Mesodermal cell (in vitro differentiated cells): ENCODE measurements around the gene ITPRID1.

Source experiments
- H3K27ac ChIP-seq: 2 replicates; pipeline ENCODE4 v1.7.0; 2013; ENCODE audit warnings: mild to moderate bottlenecking, low read depth, low read length, moderate library complexity; ENCODE audit not compliant: severe bottlenecking
- H3K36me3 ChIP-seq: 2 replicates; pipeline ENCODE4 v1.7.1; 2013; ENCODE audit warnings: mild to moderate bottlenecking, low read length, moderate library complexity; ENCODE audit not compliant: control insufficient read depth, insufficient read depth
- H3K4me1 ChIP-seq: one replicate; pipeline ENCODE4 v1.7.1; 2013; ENCODE audit warnings: mild to moderate bottlenecking, low read length; ENCODE audit not compliant: insufficient read depth, control insufficient read depth, poor library complexity, severe bottlenecking
- H3K4me3 ChIP-seq: 2 replicates; pipeline ENCODE4 v1.7.0; 2013; ENCODE audit warnings: low read length, control low read depth, mild to moderate bottlenecking; ENCODE audit not compliant: insufficient read depth, poor library complexity, severe bottlenecking; ENCODE audit errors: extremely low read depth
- H3K9me3 ChIP-seq: 2 replicates; pipeline ENCODE4 v1.7.1; 2013; ENCODE audit warnings: mild to moderate bottlenecking, low read length, moderate library complexity; ENCODE audit not compliant: control insufficient read depth
- WGBS, 2 experiments: methylation state at CpG; one replicate each; pipeline ENCODE4 v1.1.5; 2013; ENCODE audit warnings: missing lambda C conversion rate in 2 of 2; ENCODE audit not compliant: insufficient coverage in 2 of 2; 5-methylcytosine and 5-hydroxymethylcytosine counted together

The ITPRID1 gene

GRCh38 chr7:31664890-31665289 lies 151.0 kb downstream of the ITPRID1 start:
- no peak overlapping the region for H3K27ac ChIP-seq
- H3K4me3 ChIP-seq: no peak overlapping the region
- no peaks in the 10 kb centered on the region for H3K9me3 ChIP-seq
- no peaks in the 10 kb centered on the region for H3K36me3 ChIP-seq
- no peaks in the 10 kb centered on the region for H3K4me1 ChIP-seq

GRCh38 chr7:31665546-31665945 lies 151.7 kb downstream of the ITPRID1 start:
- no CpG with 5 or more reads among the region's 1 CpG for WGBS, 2 experiments
- Histone ChIP-seq H3K4me1 (no peaks in the 10 kb centered on the region), H3K9me3 (no peaks in the 10 kb centered on the region), H3K27ac (no peak overlapping the region), H3K4me3 (no peak overlapping the region), H3K36me3 (no peaks in the 10 kb centered on the region)

- Histone ChIP-seq H3K27ac (no peak overlapping the region), H3K4me3 (no peak overlapping the region), H3K9me3 (no peaks in the 10 kb centered on the region), H3K4me1 (no peaks in the 10 kb centered on the region), H3K36me3 (no peaks in the 10 kb centered on the region)
These were observed 155.6 kb downstream of the ITPRID1 start for GRCh38 chr7:31669461-31669860.

- Histone ChIP-seq H3K27ac (no peak overlapping the region), H3K36me3 (no peaks in the 10 kb centered on the region), H3K4me3 (no peak overlapping the region), H3K9me3 (no peaks in the 10 kb centered on the region), H3K4me1 (no peaks in the 10 kb centered on the region)
- WGBS, 2 experiments: 92 to 95% methylated on average over 12 of the region's 12 CpGs
These were observed 165.8 kb downstream of the ITPRID1 start for GRCh38 chr7:31679574-31680305.

GRCh38 chr7:31683445-31684225 lies 169.7 kb downstream of the ITPRID1 start:
- H3K9me3 ChIP-seq: no peaks in the 10 kb centered on the region
- 86% methylated on average over 1 of the region's 5 CpGs; no CpG with 5 or more reads in 1 of the 2 experiments for WGBS, 2 experiments
- H3K36me3 ChIP-seq: no peaks in the 10 kb centered on the region
- H3K4me3 ChIP-seq: no peak overlapping the region
- no peak overlapping the region for H3K27ac ChIP-seq
- H3K4me1 ChIP-seq: no peaks in the 10 kb centered on the region

GRCh38 chr7:31687024-31687748 lies 173.3 kb downstream of the ITPRID1 start, which contains the start of gene PPP1R17:
TSS of gene PPP1R17 (plus strand) at chr7:31687215. CDS start at chr7:31692442, 5,227 bp downstream.
- no peaks in the 10 kb centered on the region for H3K36me3 ChIP-seq
- H3K9me3 ChIP-seq: no peaks in the 10 kb centered on the region
- no peaks in the 10 kb centered on the region for H3K4me1 ChIP-seq
- H3K27ac ChIP-seq: no peak within 1 kb of the TSS
- no peak within 1 kb of the TSS for H3K4me3 ChIP-seq
- WGBS, 2 experiments: 52 to 57% methylated on average over 8 to 11 of the region's 14 CpGs

GRCh38 chr7:31688372-31688771 lies 174.5 kb downstream of the ITPRID1 start:
- no peaks in the 10 kb centered on the region for H3K36me3 ChIP-seq
- no peak overlapping the region for H3K4me3 ChIP-seq
- WGBS, 2 experiments: 60 to 62% methylated on average over 1 to 3 of the region's 3 CpGs
- H3K9me3 ChIP-seq: no peaks in the 10 kb centered on the region
- H3K4me1 ChIP-seq: no peaks in the 10 kb centered on the region
- no peak overlapping the region for H3K27ac ChIP-seq

GRCh38 chr7:31688996-31689395 lies 175.1 kb downstream of the ITPRID1 start:
- H3K4me3 ChIP-seq: no peak overlapping the region
- no peaks in the 10 kb centered on the region for H3K4me1 ChIP-seq
- H3K36me3 ChIP-seq: no peaks in the 10 kb centered on the region
- 50 to 65% methylated on average over 1 to 2 of the region's 2 CpGs for WGBS, 2 experiments
- no peak overlapping the region for H3K27ac ChIP-seq
- no peaks in the 10 kb centered on the region for H3K9me3 ChIP-seq

- WGBS, 2 experiments: 80 to 100% methylated on average over 1 of the region's 2 CpGs
- no peaks in the 10 kb centered on the region for H3K9me3 ChIP-seq
- no peaks in the 10 kb centered on the region for H3K36me3 ChIP-seq
- H3K4me1 ChIP-seq: no peaks in the 10 kb centered on the region
- no peak overlapping the region for H3K4me3 ChIP-seq
- no peak overlapping the region for H3K27ac ChIP-seq
These were observed 177.0 kb downstream of the ITPRID1 start for GRCh38 chr7:31690935-31691334.

GRCh38 chr7:31692451-31692850 lies 178.6 kb downstream of the ITPRID1 start:
- Histone ChIP-seq H3K36me3 (no peaks in the 10 kb centered on the region), H3K4me1 (no peaks in the 10 kb centered on the region), H3K9me3 (no peaks in the 10 kb centered on the region), H3K4me3 (no peak overlapping the region), H3K27ac (no peak overlapping the region)
- WGBS, 2 experiments: 82 to 100% methylated on average over 5 of the region's 5 CpGs
